Gastrocnemius medialis (tissue), 4 donors: ENCODE data around the gene MBTPS1. TPM values are rescaled to one million over a fixed set of nuclear protein-coding genes. Genes with fewer than 3 reads are reported as not detected.
A peak's percentile ranks its signal among the peaks of the same experiment; 100 is the strongest.

ENCODE experiments used
- ATAC-seq, 2 donors: fragments of 150-250 bp; one replicate each; pipeline ENCODE4 v1.9.1; 2016
- DNase-seq, 2 donors: peaks; one replicate each; pipeline ENCODE4 v3.0.0-alpha.2; 2019
- H3K27ac ChIP-seq, 4 donors: fragments of 200-600 bp; sonication (generic); 1 replicate in 1 of 4; 2 replicates in 3 of 4; pipeline ENCODE4 v1.5.1; 2016 to 2018; ENCODE audit warnings: mild to moderate bottlenecking in 2 of 4, moderate library complexity in 1 of 4
- H3K27me3 ChIP-seq, 3 donors: fragments of 200-600 bp; sonication (generic) in 2 of 3; 1 replicate in 1 of 3; 2 replicates in 2 of 3; pipeline versions ENCODE4 v1.5.1 to v1.6.0; 2016 to 2019; ENCODE audit warnings: mild to moderate bottlenecking in 1 of 3, moderate library complexity in 1 of 3
- H3K36me3 ChIP-seq, 2 donors: fragments of 200-600 bp; sonication (generic) in 1 of 2; one replicate each; pipeline ENCODE4 v1.5.1; 2017 to 2018
- H3K4me1 ChIP-seq, 2 donors: fragments of 200-600 bp; sonication (generic) in 1 of 2; one replicate each; pipeline ENCODE4 v1.5.1; 2016 to 2017; ENCODE audit warnings: mild to moderate bottlenecking in 2 of 2
- H3K4me3 ChIP-seq, 4 donors: fragments of 200-600 bp; sonication (generic) in 3 of 4; 1 replicate in 1 of 4; 2 replicates in 3 of 4; pipeline ENCODE4 v1.5.1; 2016 to 2019; ENCODE audit warnings: mild to moderate bottlenecking in 2 of 4
- H3K9me3 ChIP-seq, 3 donors: fragments of 200-600 bp; sonication (generic) in 2 of 3; 1 replicate in 1 of 3; 2 replicates in 2 of 3; pipeline ENCODE4 v1.5.1; 2016 to 2019
- CTCF ChIP-seq, 5 experiments: fragments of 450-650 bp in 3 of 5; fragments of 200-600 bp in 2 of 5; sonication (generic) in 2 of 5; IDR thresholded peaks in 4 of 5; conservative IDR thresholded peaks in 1 of 5; 1 replicate in 4 of 5; 2 replicates in 1 of 5; pipeline ENCODE4 v1.5.1; 2016 to 2019; ENCODE audit warnings: antibody characterized with exemption in 5 of 5, mild to moderate bottlenecking in 3 of 5, moderate library complexity in 3 of 5
- POLR2A ChIP-seq, 2 donors: fragments of 450-650 bp; IDR thresholded peaks; one replicate each; pipeline ENCODE4 v1.6.1; 2017; ENCODE audit warnings: antibody characterized with exemption in 2 of 2, mild to moderate bottlenecking in 2 of 2, moderate library complexity in 2 of 2
- in situ Hi-C, 4 donors: fragments of 200-750 bp; cut with MboI; loops; one replicate each; pipeline versions ENCODE4 v1.15.0 to v1.8.0; 2017; ENCODE audit warnings: low sequenced_read_pairs in 4 of 4
- intact Hi-C: fragments of 100-400 bp; cut with DNase I; formaldehyde crosslinking; loops from one replicate; pipeline ENCODE4 v1.15.1; 2023; ENCODE audit warnings: low total_unique reads
- total RNA-seq, 4 donors: library from RNA; depleted of rRNA; stranded (reverse); fragments of >200 nt; gene quantifications; one replicate each; pipeline versions ENCODE4 v1.1.0 to v1.2.3, GENCODE V29; 2016

MBTPS1 gene
- total RNA-seq, 4 donors from 2014 or later: 28.8 to 44.3 (median 38.5) TPM

- H3K9me3 ChIP-seq: no peaks in the 10 kb centered on the region
- no peaks in the 10 kb centered on the region for H3K27me3 ChIP-seq
- peak overlapping the region; percentile 72 to 86 (median 79) for H3K27ac ChIP-seq
- DNase-seq: peak; percentile 32 to 35
- H3K36me3 ChIP-seq: no peaks in the 10 kb centered on the region
- no peak overlapping the region for H3K4me3 ChIP-seq
- in situ Hi-C loops (no loop called here), intact Hi-C loops (loop anchor here (5.0 kb wide), 2 partner anchors 33 to 212 kb away; partner anchors contain the start of gene MLYCD)
- peaks cover 56 to 61% of the 10 kb centered on the region in 2 donors for H3K4me1 ChIP-seq
- peak; percentile 89 to 95 for ATAC-seq
- peak in 1 of 2 donors; percentile 22 for TF ChIP-seq POLR2A (IDR thresholded peaks at IDR 0.05)
- TF ChIP-seq CTCF (IDR thresholded peaks at IDR 0.05 in 4 of 5, conservative IDR thresholded peaks at IDR 0.05 in 1 of 5): no peak
Observed at GRCh38 chr16:84109598-84110335, 7.0 kb downstream of the MBTPS1 start.

- intact Hi-C loops: loop anchor here (5.0 kb wide), 2 partner anchors 34 to 211 kb away; partner anchors contain the start of gene MLYCD
- no peaks in the 10 kb centered on the region for H3K27me3 ChIP-seq
- no peak overlapping the region for H3K4me3 ChIP-seq
- H3K27ac ChIP-seq: peak overlapping the region; percentile 72 to 86 (median 79)
- no peaks in the 10 kb centered on the region for H3K36me3 ChIP-seq
- H3K9me3 ChIP-seq: no peaks in the 10 kb centered on the region
- ATAC-seq (no peak), DNase-seq (no peak)
- in situ Hi-C loops: no loop called here
- H3K4me1 ChIP-seq: peaks cover 47 to 57% of the 10 kb centered on the region in 2 donors
- no peak for TF ChIP-seq POLR2A (IDR thresholded peaks at IDR 0.05)
- TF ChIP-seq CTCF (IDR thresholded peaks at IDR 0.05 in 4 of 5, conservative IDR thresholded peaks at IDR 0.05 in 1 of 5): no peak
Observed at GRCh38 chr16:84107921-84108320, 8.8 kb downstream of the MBTPS1 start.

- Histone ChIP-seq H3K36me3 (no peaks in the 10 kb centered on the region), H3K4me1 (peaks cover 45 to 52% of the 10 kb centered on the region in 2 donors), H3K27me3 (no peaks in the 10 kb centered on the region), H3K9me3 (no peaks in the 10 kb centered on the region), H3K27ac (peak overlapping the region; percentile 14 to 76 (median 65)), H3K4me3 (no peak overlapping the region)
- ATAC-seq (peak in 1 of 2 donors; percentile 22), DNase-seq (no peak)
- TF ChIP-seq CTCF (IDR thresholded peaks at IDR 0.05 in 4 of 5, conservative IDR thresholded peaks at IDR 0.05 in 1 of 5) (no peak), POLR2A (IDR thresholded peaks at IDR 0.05) (no peak)
- intact Hi-C loops: loop anchor here (5.0 kb wide), 2 partner anchors 36 to 209 kb away; partner anchors contain the start of gene MLYCD
- in situ Hi-C loops: no loop called here
Observed at GRCh38 chr16:84105948-84106740, 10.6 kb downstream of the MBTPS1 start.

- intact Hi-C loops (loop anchor here (5.0 kb wide), 2 partner anchors 37 to 208 kb away; partner anchors contain the start of gene MLYCD), in situ Hi-C loops (no loop called here)
- TF ChIP-seq CTCF (IDR thresholded peaks at IDR 0.05 in 4 of 5, conservative IDR thresholded peaks at IDR 0.05 in 1 of 5): no peak
- no peak for TF ChIP-seq POLR2A (IDR thresholded peaks at IDR 0.05)
- Histone ChIP-seq H3K36me3 (no peaks in the 10 kb centered on the region), H3K4me3 (no peak overlapping the region), H3K27ac (peak overlapping the region in 3 of 4 donors; percentile 14 to 76 (median 27)), H3K27me3 (no peaks in the 10 kb centered on the region), H3K9me3 (no peaks in the 10 kb centered on the region), H3K4me1 (peaks cover 37 to 44% of the 10 kb centered on the region in 2 donors)
- DNase-seq: no peak
- no peak for ATAC-seq
Observed at GRCh38 chr16:84105301-84105815, 11.4 kb downstream of the MBTPS1 start.
